ENCODE data around the gene SAMD10.

The SAMD10 gene

GRCh38 chr20:63957690-63958441 lies 21.6 kb downstream of the SAMD10 start:
- DNase-seq, result peak in 1 of 58 donors; percentile 31

- peak in 48 of 58 donors; percentile 13 to 80 (median 51) for DNase-seq
Observed at GRCh38 chr20:63957004-63957689, 22.3 kb downstream of the SAMD10 start.

DNA sequence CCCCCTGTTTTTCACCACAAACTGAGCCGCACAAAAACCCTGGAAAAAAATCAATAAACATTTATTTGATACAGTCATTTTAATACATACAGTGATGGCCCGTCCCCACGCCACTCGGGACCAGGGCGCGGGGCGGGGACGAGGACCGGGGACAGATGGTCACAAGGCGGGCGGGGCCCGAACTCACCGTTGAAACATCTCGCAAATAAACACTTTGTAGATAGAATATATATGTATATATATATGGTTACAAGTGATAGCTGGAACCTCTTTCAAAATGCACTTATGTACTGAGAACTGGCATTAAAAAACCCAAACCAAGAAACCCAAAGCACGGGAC lies 22.8 kb downstream of the SAMD10 start:
- DNase-seq, result peak in 2 of 58 donors; percentile 46 to 59

DNA sequence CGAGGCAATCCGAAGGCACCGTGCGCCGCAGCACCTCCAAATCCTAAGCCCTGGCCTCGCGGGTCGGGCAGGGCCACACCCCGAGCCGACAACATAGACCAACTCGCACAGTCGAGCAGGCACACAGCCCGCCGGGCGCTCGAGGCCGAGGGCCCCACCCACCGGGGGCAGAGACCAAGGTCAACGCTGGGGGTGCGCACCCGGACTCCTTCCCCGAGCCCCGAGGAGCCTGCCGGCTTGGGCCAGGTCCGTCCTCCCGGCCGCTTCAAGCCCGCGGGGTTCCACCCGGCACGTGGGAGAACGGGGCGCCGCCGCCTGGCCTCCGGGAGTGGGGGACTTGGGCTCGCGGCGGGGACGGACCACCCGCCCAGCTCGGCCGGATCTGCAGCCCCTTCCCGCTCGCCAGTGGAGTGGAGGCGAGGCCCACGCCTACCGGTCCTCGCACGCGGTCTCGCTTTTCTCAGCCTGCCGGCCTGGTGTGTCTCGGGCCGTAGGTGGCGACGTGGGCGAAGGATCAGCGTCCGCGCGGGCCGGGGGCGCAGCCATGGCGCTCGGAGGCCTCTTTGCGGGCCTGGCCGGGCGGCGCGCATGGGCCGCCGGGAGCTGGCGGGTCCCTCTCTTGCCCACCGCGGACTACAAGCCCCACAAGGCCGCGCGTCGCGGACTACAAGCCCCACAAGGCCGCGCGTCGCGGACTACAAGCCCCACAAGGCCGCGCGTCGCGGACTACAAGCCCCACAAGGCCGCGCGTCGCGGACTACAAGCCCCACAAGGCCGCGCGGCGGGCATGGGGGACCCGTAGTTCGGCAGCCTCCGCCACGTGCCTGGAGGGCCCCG lies 23.4 kb downstream of the SAMD10 start, which contains the start of gene UCKL1:
TSS of gene UCKL1 (minus strand) at position 590 of the 837 bp plus-strand sequence. CDS start at position 546, 44 bp downstream.
- DNase-seq, result peak in 55 of 58 donors; percentile 37 to 98 (median 84)

DNA sequence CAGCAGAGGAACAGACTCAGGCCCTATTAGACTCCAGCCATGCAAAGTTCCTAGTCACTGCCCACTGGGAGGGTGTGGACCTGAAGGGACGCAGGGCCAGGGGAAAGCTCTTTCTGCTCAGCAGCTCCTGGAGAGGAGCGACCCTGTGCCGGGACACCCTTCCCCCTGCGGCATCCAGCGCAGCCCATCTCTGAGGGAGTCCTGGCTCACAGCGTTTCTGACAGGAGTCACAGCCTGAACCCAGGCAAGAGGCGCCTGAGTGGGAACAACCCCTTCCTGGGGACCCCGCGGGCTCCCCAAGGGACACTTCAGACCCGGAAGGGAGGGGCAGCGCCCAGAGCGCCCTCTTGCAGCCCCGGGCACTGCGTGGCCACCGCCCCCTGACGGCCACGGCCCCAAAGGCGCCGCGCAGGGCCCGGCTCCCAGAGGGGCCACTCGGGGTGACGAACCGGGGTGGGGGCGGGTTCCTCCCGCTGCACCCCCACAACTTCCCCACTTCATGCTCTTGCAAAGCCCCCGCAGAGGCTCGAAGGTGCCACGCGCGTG lies 24.1 kb downstream of the SAMD10 start:
- DNase-seq, result peak in 34 of 58 donors; percentile 23 to 68 (median 52)

- DNase-seq, result no peak
Observed at GRCh38 chr20:63953764-63954429, 25.5 kb downstream of the SAMD10 start.

DNA sequence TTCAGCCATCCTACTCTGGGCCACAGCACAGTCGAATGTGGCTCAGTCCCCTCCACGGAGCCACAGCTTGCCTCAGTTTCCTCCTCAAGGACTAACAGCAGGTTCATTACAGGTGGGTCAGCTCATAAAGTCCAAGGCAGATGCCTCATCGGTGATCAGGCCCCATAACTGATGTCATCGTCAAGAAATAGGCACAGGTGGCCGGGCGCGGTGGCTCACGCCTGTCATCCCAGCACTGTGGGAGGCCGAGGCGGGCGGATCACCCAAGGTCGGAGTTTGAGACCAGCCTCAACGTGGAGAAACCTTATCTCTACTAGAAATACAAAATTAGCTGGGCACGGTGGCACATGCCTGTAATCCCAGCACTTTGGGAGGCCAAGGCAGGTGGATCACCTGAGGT lies 26.7 kb downstream of the SAMD10 start:
- DNase-seq, result no peak

GRCh38 chr20:63952210-63952535 lies 27.3 kb downstream of the SAMD10 start:
- no peak for DNase-seq

GRCh38 chr20:63951398-63952209 lies 27.8 kb downstream of the SAMD10 start:
- peak in 1 of 58 donors; percentile 12 for DNase-seq

DNA sequence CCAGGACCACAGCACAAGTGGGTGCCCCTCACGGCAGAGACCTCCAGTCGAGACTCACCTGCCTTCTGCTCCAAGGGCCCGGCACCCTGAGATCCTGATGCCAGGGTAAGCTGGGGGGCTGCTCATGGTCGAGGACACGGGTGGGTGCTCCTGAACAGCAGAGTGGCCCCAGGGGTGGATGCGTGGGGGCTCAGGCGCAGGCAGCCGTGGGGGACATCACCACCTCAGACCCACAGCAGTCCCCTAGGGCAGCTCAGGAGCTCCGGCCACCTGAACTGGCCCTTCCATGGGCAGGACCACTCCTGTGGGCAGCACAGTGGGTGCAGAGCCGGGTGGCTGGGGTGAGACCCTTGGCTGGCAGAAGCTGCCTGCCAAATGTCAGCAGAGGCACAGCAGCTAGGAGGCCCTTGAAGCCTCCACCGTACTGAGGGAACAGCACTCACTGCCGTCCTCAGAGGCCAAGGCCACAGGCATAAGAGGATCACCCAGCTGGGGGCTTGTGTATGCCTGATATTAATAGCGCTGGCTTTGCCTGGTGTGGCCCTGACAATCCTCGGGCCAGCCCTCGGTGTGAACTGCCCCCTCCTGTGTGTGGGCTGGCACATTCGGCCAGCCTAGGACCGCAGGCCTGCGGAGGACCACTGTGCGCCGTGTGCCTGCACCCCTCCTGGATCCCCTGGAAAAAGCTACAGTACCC lies 28.6 kb downstream of the SAMD10 start:
- DNase-seq, result no peak

DNA sequence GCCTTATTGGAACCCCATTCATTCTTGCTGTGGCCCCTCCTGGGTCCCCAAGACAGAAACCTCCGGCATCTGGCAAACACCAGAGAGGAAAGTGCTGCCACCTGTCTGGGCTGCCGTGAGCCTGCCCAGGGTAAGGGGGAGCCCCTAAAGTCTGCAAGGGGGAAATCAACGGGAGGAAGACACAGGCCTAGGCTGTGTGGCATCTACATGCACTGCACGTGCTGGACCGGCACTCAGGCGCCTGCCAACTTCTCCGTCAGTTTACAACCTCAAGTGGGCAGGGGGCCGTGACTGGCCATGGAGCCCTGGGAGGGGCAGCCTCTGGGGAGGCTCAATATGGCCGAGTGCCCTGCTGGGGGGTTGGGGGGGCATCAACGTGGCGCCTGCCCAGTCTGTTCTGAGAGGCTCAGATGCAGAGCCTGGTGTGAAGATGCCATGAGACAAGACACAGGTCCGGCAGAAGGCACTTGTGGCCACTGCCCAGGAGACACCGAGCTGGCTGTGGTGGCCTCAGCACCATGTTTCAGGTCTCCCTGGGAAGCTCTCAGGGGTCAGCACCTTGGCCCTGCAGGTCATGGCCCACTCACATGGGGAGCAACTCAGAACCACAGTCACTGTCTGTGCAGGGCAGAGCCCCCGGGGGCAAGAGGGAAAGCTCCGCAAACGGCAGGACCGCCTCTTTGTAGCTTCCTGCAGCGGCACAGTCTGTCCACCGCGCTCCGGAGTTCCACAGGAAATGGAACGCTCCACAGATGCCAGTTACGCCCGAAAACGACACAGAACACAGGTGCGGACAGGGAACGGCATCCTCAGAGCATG lies 31.6 kb downstream of the SAMD10 start:
- peak in 40 of 58 donors; percentile 15 to 73 (median 42) for DNase-seq

DNA sequence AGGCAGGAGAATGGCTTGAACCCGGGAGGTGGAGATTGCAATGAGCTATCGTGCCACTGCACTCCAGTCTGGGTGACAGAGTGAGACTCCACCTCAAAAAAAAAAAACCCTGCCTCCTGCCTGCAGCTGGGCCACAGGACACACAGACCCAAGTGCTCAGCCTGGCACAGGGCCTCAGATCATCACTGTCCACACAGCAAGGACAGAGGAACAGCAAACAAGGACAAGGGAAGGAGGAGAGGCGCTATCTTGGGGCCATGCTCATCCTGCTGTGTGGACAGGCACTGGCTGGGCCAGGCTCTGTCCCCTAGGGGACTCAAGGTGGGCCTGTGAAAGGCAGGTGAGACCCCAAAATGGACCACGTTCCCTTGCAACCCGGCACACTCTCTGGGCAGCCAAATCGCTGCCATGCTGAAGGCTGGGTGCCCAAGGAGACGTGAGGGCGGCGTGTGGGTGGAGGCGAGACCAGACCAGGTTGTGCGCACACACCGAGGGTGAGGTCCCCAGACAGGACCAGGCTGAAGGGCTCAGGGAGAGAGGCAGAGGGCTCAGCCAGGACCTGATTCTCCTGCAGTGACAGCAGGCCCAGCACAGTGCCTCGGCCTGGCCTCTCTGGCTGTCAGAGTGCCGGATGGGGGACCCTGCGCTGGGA lies 32.3 kb downstream of the SAMD10 start:
- no peak for DNase-seq

- DNase-seq, result no peak
Observed at GRCh38 chr20:63945921-63946920, 33.2 kb downstream of the SAMD10 start.

DNA sequence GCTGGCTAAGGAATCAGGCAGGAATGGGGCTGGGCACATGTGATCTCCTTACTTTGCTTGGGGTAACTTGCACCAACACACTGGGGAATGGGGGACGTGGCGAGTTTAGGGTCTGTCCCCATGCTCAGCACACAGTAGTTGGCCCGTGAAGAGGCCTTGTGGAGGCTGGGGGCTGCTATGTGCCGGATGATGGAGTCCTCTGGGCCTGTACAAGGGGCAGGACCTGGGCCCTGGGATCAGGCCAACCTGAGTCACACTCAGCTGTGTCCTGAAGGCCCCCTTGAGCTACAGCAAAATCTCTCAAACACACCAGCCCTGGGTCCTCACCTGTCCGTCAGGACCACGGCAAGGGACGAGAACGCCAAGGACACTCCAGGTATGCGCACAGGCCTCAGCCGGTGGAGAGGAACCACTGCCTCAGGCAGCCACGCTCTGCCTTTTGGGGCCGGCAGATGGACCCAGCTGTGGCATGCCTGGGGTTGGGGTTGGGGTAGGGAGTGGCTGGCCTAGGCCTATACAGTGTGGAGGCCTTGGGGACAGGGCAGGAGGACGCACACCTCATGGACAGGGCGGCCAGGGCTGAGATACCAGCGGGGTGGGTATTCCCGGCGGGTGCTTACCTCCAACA lies 34.3 kb downstream of the SAMD10 start:
- no peak for DNase-seq

- DNase-seq, result no peak
Observed at GRCh38 chr20:63944078-63944941, 35.1 kb downstream of the SAMD10 start.

DNA sequence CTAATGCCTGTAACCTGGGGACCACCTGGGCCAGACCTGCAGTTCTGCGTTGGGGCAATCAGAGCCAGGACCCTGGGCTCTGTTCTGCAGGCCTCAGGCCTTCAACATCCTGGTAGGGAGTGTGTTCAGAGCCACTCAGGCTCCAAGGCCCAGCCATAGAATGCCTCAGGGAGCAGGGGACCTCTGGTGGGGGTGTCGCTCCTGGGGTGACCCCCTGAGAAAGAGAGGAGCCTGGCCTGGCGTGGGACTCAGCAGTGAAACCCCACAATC lies 35.7 kb downstream of the SAMD10 start:
- DNase-seq, result no peak

Measured in anterior cingulate cortex (tissue), 58 donors.